Muscle of leg (tissue), 11 donors: Measurements from ENCODE around the gene MRPL45. TPM values are rescaled to one million over a fixed set of nuclear protein-coding genes. Genes with fewer than 3 reads are reported as not detected.
A peak's percentile ranks its signal among the peaks of the same experiment; 100 is the strongest.
"Not testable (repeated sequence)": the region's sequence is repeated elsewhere in the genome, so short reads cannot be mapped to it uniquely, and the experiment has no call there.

Experiments
- DNase-seq: peaks from one replicate; pipeline ENCODE4 v3.0.0; 2013
- H3K27ac ChIP-seq: one replicate; pipeline ENCODE4 v1.5.1; 2013; ENCODE audit warnings: mild to moderate bottlenecking, low read length, control low read depth
- H3K27me3 ChIP-seq: one replicate; pipeline ENCODE4 v1.6.1; 2013; ENCODE audit warnings: low read length; ENCODE audit not compliant: control insufficient read depth, insufficient read depth
- H3K36me3 ChIP-seq: one replicate; pipeline ENCODE4 v1.6.1; 2013; ENCODE audit warnings: low read length; ENCODE audit not compliant: control insufficient read depth, insufficient read depth
- H3K4me1 ChIP-seq: one replicate; pipeline ENCODE4 v1.6.1; 2013; ENCODE audit warnings: low read length; ENCODE audit not compliant: control insufficient read depth, insufficient read depth
- H3K4me3 ChIP-seq: one replicate; pipeline ENCODE4 v1.5.1; 2013; ENCODE audit warnings: low read length, control low read depth
- H3K9me3 ChIP-seq: replicated peaks from 2 replicates; pipeline ENCODE4 v1.6.1; 2013; ENCODE audit warnings: low read depth, low read length; ENCODE audit not compliant: control insufficient read depth
- WGBS: methylation state at CpG from one replicate; pipeline ENCODE4 v1.1.5; 2013; ENCODE audit warnings: missing lambda C conversion rate; ENCODE audit not compliant: insufficient coverage; 5-methylcytosine and 5-hydroxymethylcytosine counted together
- polyA plus RNA-seq, 8 donors: library from polyadenylated mRNA; unstranded; fragments of 120-200 nt; gene quantifications; one replicate each; pipeline versions ENCODE4 v1.2.1 to v1.2.3, GENCODE V29; 2013; ENCODE audit warnings: inconsistent platforms in 1 of 8, low replicate concordance in 1 of 8; ENCODE audit not compliant: insufficient read length in 8 of 8, insufficient read depth in 1 of 8
- total RNA-seq: library from RNA; stranded (reverse); fragments of 120-200 nt; gene quantifications from one replicate; pipeline ENCODE4 v1.2.4, GENCODE V29; 2013

Gene MRPL45
- total and polyA plus RNA-seq, 9 donors, result 45.3 to 65.7 (median 57.1) TPM

- not testable (repeated sequence) for H3K27me3 ChIP-seq, H3K4me3 ChIP-seq, H3K9me3 ChIP-seq, DNase-seq, H3K4me1 ChIP-seq, H3K36me3 ChIP-seq, H3K27ac ChIP-seq
These were observed 11.0 kb upstream of the MRPL45 start for GRCh38 chr17:38285994-38286393.

GRCh38 chr17:38286501-38287091 lies 10.4 kb upstream of the MRPL45 start:
- H3K9me3 ChIP-seq, H3K4me3 ChIP-seq, H3K36me3 ChIP-seq, H3K4me1 ChIP-seq, H3K27me3 ChIP-seq: not testable (repeated sequence)
- DNase-seq, result peak; percentile 58
- 42% methylated on average over 2 of the region's 11 CpGs for WGBS
- H3K27ac ChIP-seq, result peak overlapping the region; percentile 49

GRCh38 chr17:38288217-38288827 lies 8.6 kb upstream of the MRPL45 start:
- DNase-seq, result peak; percentile 34

GRCh38 chr17:38289760-38290159 lies 7.2 kb upstream of the MRPL45 start:
- H3K4me1 ChIP-seq, H3K27ac ChIP-seq, H3K9me3 ChIP-seq, H3K4me3 ChIP-seq, DNase-seq, H3K36me3 ChIP-seq, H3K27me3 ChIP-seq: not testable (repeated sequence)
- WGBS, result no CpG with 5 or more reads among the region's 1 CpG

More at GRCh38 chr17:38288217-38288827, 8.6 kb upstream of the MRPL45 start:
- not testable (repeated sequence) for H3K9me3 ChIP-seq, H3K27me3 ChIP-seq, H3K27ac ChIP-seq, H3K36me3 ChIP-seq, H3K4me1 ChIP-seq, H3K4me3 ChIP-seq
- WGBS, result 50% methylated on average over 3 of the region's 12 CpGs

GRCh38 chr17:38295602-38296365 lies 1.2 kb upstream of the MRPL45 start:
- not testable (repeated sequence) for DNase-seq, H3K36me3 ChIP-seq, H3K27me3 ChIP-seq, H3K27ac ChIP-seq, H3K4me1 ChIP-seq, H3K4me3 ChIP-seq, H3K9me3 ChIP-seq
- WGBS, result 90% methylated on average over 9 of the region's 21 CpGs

GRCh38 chr17:38315497-38315896 lies 18.5 kb downstream of the MRPL45 start:
- no peaks in the 10 kb centered on the region for H3K9me3 ChIP-seq
- H3K4me1 ChIP-seq, result no peaks in the 10 kb centered on the region
- WGBS, result no CpG with 5 or more reads among the region's 3 CpGs
- no peak overlapping the region for H3K4me3 ChIP-seq
- peaks cover 24% of the 10 kb centered on the region for H3K36me3 ChIP-seq
- H3K27ac ChIP-seq, result no peak overlapping the region
- no peak for DNase-seq
- no peaks in the 10 kb centered on the region for H3K27me3 ChIP-seq

GRCh38 chr17:38317081-38317480 lies 20.1 kb downstream of the MRPL45 start:
- Histone ChIP-seq H3K4me3 (no peak overlapping the region), H3K9me3 (no peaks in the 10 kb centered on the region), H3K4me1 (no peaks in the 10 kb centered on the region), H3K36me3 (peaks cover 26% of the 10 kb centered on the region), H3K27me3 (no peaks in the 10 kb centered on the region), H3K27ac (no peak overlapping the region)
- no peak for DNase-seq
- no CpG with 5 or more reads among the region's 3 CpGs for WGBS

GRCh38 chr17:38320482-38320881 lies 23.5 kb downstream of the MRPL45 start:
- H3K4me3 ChIP-seq, result no peak overlapping the region
- H3K27me3 ChIP-seq, result no peaks in the 10 kb centered on the region
- H3K9me3 ChIP-seq, result no peaks in the 10 kb centered on the region
- no peak for DNase-seq
- peaks cover 35% of the 10 kb centered on the region for H3K36me3 ChIP-seq
- H3K27ac ChIP-seq, result no peak overlapping the region
- WGBS, result 81% methylated on average over 8 of the region's 10 CpGs
- no peaks in the 10 kb centered on the region for H3K4me1 ChIP-seq

GRCh38 chr17:38322156-38322779 lies 25.3 kb downstream of the MRPL45 start:
- 32% methylated on average over 4 of the region's 8 CpGs for WGBS
- peak; percentile 55 for DNase-seq
- peaks cover 35% of the 10 kb centered on the region for H3K36me3 ChIP-seq
- peaks cover 3% of the 10 kb centered on the region for H3K4me1 ChIP-seq
- H3K27me3 ChIP-seq, result no peaks in the 10 kb centered on the region
- H3K27ac ChIP-seq, result no peak overlapping the region
- no peak overlapping the region for H3K4me3 ChIP-seq
- no peaks in the 10 kb centered on the region for H3K9me3 ChIP-seq

GRCh38 chr17:38322897-38323296 lies 25.9 kb downstream of the MRPL45 start:
- Histone ChIP-seq H3K9me3 (no peaks in the 10 kb centered on the region), H3K4me1 (peaks cover 7% of the 10 kb centered on the region), H3K36me3 (peaks cover 35% of the 10 kb centered on the region), H3K27ac (no peak overlapping the region), H3K4me3 (no peak overlapping the region), H3K27me3 (no peaks in the 10 kb centered on the region)
- DNase-seq, result no peak
- WGBS, result no CpG with 5 or more reads among the region's 1 CpG
